ENCODE results near the gene NEDD1.

DNA sequence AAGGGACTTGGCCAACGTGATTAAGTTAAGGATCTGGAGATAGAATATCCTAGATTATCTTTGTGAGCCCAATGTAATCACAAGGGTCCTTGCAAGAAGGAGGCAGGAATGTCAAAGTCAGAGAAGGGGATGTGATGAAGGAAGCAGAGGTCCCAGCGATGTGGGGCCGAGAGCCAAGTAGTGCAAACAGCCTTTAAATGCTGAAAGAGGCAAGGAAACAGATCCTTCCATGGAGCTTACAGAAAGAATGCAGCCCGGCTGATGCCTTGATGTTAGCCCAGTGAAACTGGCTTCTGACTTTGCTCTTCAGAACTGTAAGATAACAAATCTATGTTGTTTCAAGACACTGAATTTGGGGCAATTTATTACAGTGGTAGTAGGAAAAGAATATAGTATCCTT lies 74.9 kb downstream of the NEDD1 start:
- TF ChIP-seq EZH2 (optimal IDR thresholded peaks at IDR 0.05; ENCODE audit: low read depth, low read length): no peak
- TF ChIP-seq, protein P1, sequence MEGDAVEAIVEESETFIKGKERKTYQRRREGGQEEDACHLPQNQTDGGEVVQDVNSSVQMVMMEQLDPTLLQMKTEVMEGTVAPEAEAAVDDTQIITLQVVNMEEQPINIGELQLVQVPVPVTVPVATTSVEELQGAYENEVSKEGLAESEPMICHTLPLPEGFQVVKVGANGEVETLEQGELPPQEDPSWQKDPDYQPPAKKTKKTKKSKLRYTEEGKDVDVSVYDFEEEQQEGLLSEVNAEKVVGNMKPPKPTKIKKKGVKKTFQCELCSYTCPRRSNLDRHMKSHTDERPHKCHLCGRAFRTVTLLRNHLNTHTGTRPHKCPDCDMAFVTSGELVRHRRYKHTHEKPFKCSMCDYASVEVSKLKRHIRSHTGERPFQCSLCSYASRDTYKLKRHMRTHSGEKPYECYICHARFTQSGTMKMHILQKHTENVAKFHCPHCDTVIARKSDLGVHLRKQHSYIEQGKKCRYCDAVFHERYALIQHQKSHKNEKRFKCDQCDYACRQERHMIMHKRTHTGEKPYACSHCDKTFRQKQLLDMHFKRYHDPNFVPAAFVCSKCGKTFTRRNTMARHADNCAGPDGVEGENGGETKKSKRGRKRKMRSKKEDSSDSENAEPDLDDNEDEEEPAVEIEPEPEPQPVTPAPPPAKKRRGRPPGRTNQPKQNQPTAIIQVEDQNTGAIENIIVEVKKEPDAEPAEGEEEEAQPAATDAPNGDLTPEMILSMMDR (IDR thresholded peaks at IDR 0.05; ENCODE audit: low read length): no peak
- no peak for TF ChIP-seq EZH2phosphoT487 (IDR thresholded peaks at IDR 0.05; ENCODE audit: low read length)

All from MM.1S (cell line).